IMR-90 (cell line): ENCODE measurements around the gene NSUN4. TPM values are rescaled to one million over a fixed set of nuclear protein-coding genes. Genes with fewer than 3 reads are reported as not detected.
"Not testable (repeated sequence)": the region's sequence is repeated elsewhere in the genome, so short reads cannot be mapped to it uniquely, and the experiment has no call there.

ENCODE experiments used
- ATAC-seq: fragments of 200-7000 bp; cut with Tn5 transposase; 2 replicates; pipeline ENCODE4 v1.9.1; 2020; ENCODE audit warnings: low read depth, mild to moderate bottlenecking, moderate library complexity
- BruUV-seq: library from RNA; stranded (reverse); fragments of 400-500 nt; replicated peaks from 2 replicates; lab custom pipeline; 2021; lab: Mats Ljungman, UMichigan
- CTCF ChIA-PET: fragments of 300-600 bp; formaldehyde crosslinking; extraction: SDS; loops from one replicate; lab custom pipeline; 2021; ENCODE audit warnings: antibody characterized with exemption; lab: Yijun Ruan, JAX
- POLR2A ChIA-PET: fragments of 300-600 bp; sonication (Branson Sonifier 250); formaldehyde crosslinking; loops from one replicate; lab custom pipeline; 2022; ENCODE audit warnings: antibody characterized with exemption; ENCODE audit not compliant: unreplicated experiment; lab: Charles Lee
- DNase-seq: peaks from one replicate; pipeline ENCODE4 v3.0.0; 2013
- H2AFZ ChIP-seq: replicated peaks from 2 replicates; pipeline ENCODE3; 2013; ENCODE audit warnings: low read length, mild to moderate bottlenecking; ENCODE audit not compliant: poor library complexity
- H2AK5ac ChIP-seq: 2 replicates; pipeline ENCODE4 v1.6.1; 2013; ENCODE audit warnings: low read depth, low read length, inconsistent platforms
- H2AK9ac ChIP-seq: replicated peaks from 2 replicates; pipeline ENCODE3; 2013; ENCODE audit warnings: mild to moderate bottlenecking, low read depth, low read length, moderate library complexity; ENCODE audit not compliant: poor library complexity
- H2BK120ac ChIP-seq: 2 replicates; pipeline ENCODE4 v1.6.1; 2013; ENCODE audit warnings: low read depth, low read length, inconsistent platforms
- H2BK15ac ChIP-seq: 3 replicates; pipeline ENCODE4 v1.6.1; 2013; ENCODE audit warnings: low read depth, low read length, inconsistent platforms
- H2BK20ac ChIP-seq: 2 replicates; pipeline ENCODE4 v1.6.1; 2013; ENCODE audit warnings: low read depth, mild to moderate bottlenecking, inconsistent platforms, low read length, moderate library complexity
- H2BK5ac ChIP-seq: 2 replicates; pipeline ENCODE4 v1.6.1; 2013; ENCODE audit warnings: mild to moderate bottlenecking, low read depth, low read length, inconsistent platforms; ENCODE audit not compliant: poor library complexity, severe bottlenecking
- H3K14ac ChIP-seq: replicated peaks from 2 replicates; pipeline ENCODE4 v1.6.1; 2013; ENCODE audit warnings: low read depth, low read length, inconsistent platforms
- H3K18ac ChIP-seq: 2 replicates; pipeline ENCODE4 v1.6.1; 2013; ENCODE audit warnings: low read depth, low read length, control low read depth
- H3K23ac ChIP-seq: 2 replicates; pipeline ENCODE4 v1.6.1; 2013; ENCODE audit warnings: low read depth, low read length, inconsistent platforms
- H3K27ac ChIP-seq: 2 replicates; pipeline ENCODE4 v1.5.1; 2013; ENCODE audit warnings: mild to moderate bottlenecking, control low read depth, low read length; ENCODE audit not compliant: insufficient read depth
- H3K27me3 ChIP-seq: 2 replicates; pipeline ENCODE4 v1.6.1; 2013; ENCODE audit warnings: low read length; ENCODE audit not compliant: control insufficient read depth, insufficient read depth
- H3K36me3 ChIP-seq: 2 replicates; pipeline ENCODE4 v1.6.1; 2013; ENCODE audit warnings: low read length, mixed read lengths; ENCODE audit not compliant: control insufficient read depth, insufficient read depth
- H3K4ac ChIP-seq: 2 replicates; pipeline ENCODE4 v1.6.1; 2013; ENCODE audit warnings: low read depth, low read length, inconsistent platforms
- H3K4me1 ChIP-seq: 2 replicates; pipeline ENCODE4 v1.6.1; 2013; ENCODE audit warnings: low read length, mixed read lengths; ENCODE audit not compliant: control insufficient read depth, insufficient read depth
- H3K4me2 ChIP-seq: 2 replicates; pipeline ENCODE4 v1.6.1; 2013; ENCODE audit warnings: low read depth, mild to moderate bottlenecking, control low read depth, low read length, moderate library complexity
- H3K4me3 ChIP-seq: 2 replicates; pipeline ENCODE4 v1.5.1; 2013; ENCODE audit warnings: low read depth, mild to moderate bottlenecking, control low read depth, low read length, moderate library complexity; ENCODE audit not compliant: insufficient read depth
- H3K56ac ChIP-seq: 2 replicates; pipeline ENCODE4 v1.6.1; 2013; ENCODE audit warnings: low read length, inconsistent platforms; ENCODE audit not compliant: insufficient read depth; ENCODE audit errors: extremely low read depth
- H3K79me1 ChIP-seq, 2 experiments: 2 replicates each; pipeline ENCODE4 v1.6.1; 2013; ENCODE audit warnings: low read length in 2 of 2, inconsistent platforms in 1 of 2, low read depth in 1 of 2
- H3K9ac ChIP-seq: 2 replicates; pipeline ENCODE4 v1.6.1; 2013; ENCODE audit warnings: low read depth, low read length, control low read depth
- H3K9me1 ChIP-seq: 2 replicates; pipeline ENCODE4 v1.6.1; 2013; ENCODE audit warnings: low read length, inconsistent platforms; ENCODE audit not compliant: insufficient read depth
- H3K9me3 ChIP-seq: 2 replicates; pipeline ENCODE4 v1.6.1; 2013; ENCODE audit warnings: low read length; ENCODE audit not compliant: control insufficient read depth, insufficient read depth
- H4K20me1 ChIP-seq: 2 replicates; pipeline ENCODE4 v1.6.1; 2013; ENCODE audit warnings: low read length, inconsistent platforms; ENCODE audit not compliant: insufficient read depth
- H4K5ac ChIP-seq: 2 replicates; pipeline ENCODE4 v1.6.1; 2013; ENCODE audit warnings: mild to moderate bottlenecking, low read depth, low read length, control low read depth
- H4K8ac ChIP-seq, 2 experiments: 2 replicates each; pipeline ENCODE4 v1.6.1; 2013; ENCODE audit warnings: low read depth in 2 of 2, low read length in 2 of 2, control low read depth in 1 of 2, inconsistent platforms in 1 of 2
- H4K91ac ChIP-seq: 2 replicates; pipeline ENCODE4 v1.6.1; 2013; ENCODE audit warnings: low read depth, low read length, inconsistent platforms; ENCODE audit not compliant: insufficient read depth
- WGBS, 2 experiments: methylation state at CpG; one replicate each; pipeline versions ENCODE4 v1.1.5 to v1.1.7; 2013; ENCODE audit warnings: missing lambda C conversion rate in 2 of 2; ENCODE audit not compliant: insufficient read length in 1 of 2; ENCODE audit errors: extremely low coverage in 2 of 2; 5-methylcytosine and 5-hydroxymethylcytosine counted together
- dilution Hi-C: fragments of 300-500 bp; cut with HindIII; formaldehyde crosslinking; loops from one replicate; pipeline ENCODE4 v1.14.3; 2018; ENCODE audit warnings: low sequenced_read_pairs; ENCODE audit not compliant: unreplicated experiment
- in situ Hi-C: fragments of 300-500 bp; cut with MboI; formaldehyde crosslinking; loops from 3 replicates; pipeline ENCODE4 v1.14.3; 2019; ENCODE audit warnings: low sequenced_read_pairs, inconsistent platforms, mixed read lengths
- intact Hi-C: fragments of 100-400 bp; cut with micrococcal nuclease; formaldehyde crosslinking; loops from 2 replicates; pipeline ENCODE4 v1.10.0; 2022
- polyA plus RNA-seq, 3 experiments: library from polyadenylated mRNA; depleted of rRNA; stranded (reverse); fragments of >200 nt; gene quantifications; 2 replicates each; pipeline ENCODE4 v1.2.3, GENCODE V29; 2012; ENCODE audit warnings: low replicate concordance in 1 of 3
- total RNA-seq: library from RNA; depleted of rRNA; stranded (reverse); fragments of >200 nt; gene quantifications from 2 replicates; pipeline ENCODE4 v1.2.3, GENCODE V29; 2012

Gene NSUN4
- total and polyA plus RNA-seq, 2 of the 4 experiments (the other 2 are of a cell fraction), result 10.9 to 13.0 TPM

- 100% methylated on average over 2 of the region's 24 CpGs; no CpG with 5 or more reads in 1 of the 2 experiments for WGBS, 2 experiments
- dilution Hi-C loops, result not testable (repeated sequence)
These were observed 8.6 kb upstream of the NSUN4 start for GRCh38 chr1:46331786-46332540.

More at GRCh38 chr1:46331786-46332540, 8.6 kb upstream of the NSUN4 start:
- H2BK20ac ChIP-seq, H4K91ac ChIP-seq, H3K79me1 ChIP-seq, H2AK5ac ChIP-seq, H3K4me2 ChIP-seq, H3K9me3 ChIP-seq, H3K23ac ChIP-seq, CTCF ChIA-PET, H2BK120ac ChIP-seq, H3K27ac ChIP-seq, H3K27me3 ChIP-seq, H2AK9ac ChIP-seq, H4K5ac ChIP-seq, H4K8ac ChIP-seq, H4K20me1 ChIP-seq, H3K36me3 ChIP-seq, H3K4ac ChIP-seq, DNase-seq, BruUV-seq, H3K9ac ChIP-seq, H2BK5ac ChIP-seq, H2AFZ ChIP-seq, ATAC-seq, intact Hi-C loops, H3K4me3 ChIP-seq, H3K4me1 ChIP-seq, H3K56ac ChIP-seq, H3K14ac ChIP-seq, H3K18ac ChIP-seq, H2BK15ac ChIP-seq, H3K9me1 ChIP-seq, in situ Hi-C loops, POLR2A ChIA-PET: not testable (repeated sequence)
